ENCODE results near the gene B3GLCT.

Gene B3GLCT

GRCh38 chr13:31356991-31357390, 157.2 kb downstream of the B3GLCT start:
- DNase-seq: no peak

DNA sequence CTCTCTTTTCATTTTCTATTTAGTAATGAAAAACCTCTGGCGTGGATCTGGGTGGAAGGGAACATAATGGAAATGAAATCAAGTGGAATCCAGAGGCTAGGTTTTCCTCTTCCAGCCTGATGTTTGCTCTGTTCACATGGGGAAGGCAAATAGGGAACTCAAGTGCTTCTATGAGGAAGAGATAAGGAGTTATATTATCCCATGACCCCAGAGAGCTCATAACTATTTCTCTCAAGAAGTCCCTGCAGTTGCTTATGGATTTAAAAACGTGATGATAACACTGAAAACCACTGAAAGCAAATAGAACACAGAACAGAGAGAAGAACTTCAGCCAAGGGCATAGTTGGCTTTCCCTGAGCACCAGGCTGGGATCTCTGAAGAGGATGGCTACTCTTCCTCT, 157.8 kb downstream of the B3GLCT start:
- DNase-seq: no peak

DNA sequence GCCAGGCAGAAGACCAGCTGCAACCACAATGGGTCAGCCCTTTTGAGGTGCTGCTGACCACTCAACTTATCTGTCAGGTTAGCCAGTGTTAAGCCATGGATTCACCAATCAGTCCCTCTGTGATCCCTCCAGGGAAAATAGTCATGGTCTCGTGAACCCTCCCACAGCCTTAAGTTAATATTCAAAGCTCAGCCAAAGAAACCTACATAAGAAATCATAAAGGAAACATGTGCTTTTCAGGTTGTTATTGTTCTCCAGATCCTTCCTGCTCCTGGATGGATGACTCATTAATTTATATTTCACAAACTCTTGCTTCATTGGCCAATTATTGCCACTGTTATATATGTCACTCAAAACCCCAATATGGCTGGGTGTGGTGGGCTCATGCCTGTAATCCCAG, 161.9 kb downstream of the B3GLCT start:
- DNase-seq: no peak

DNA sequence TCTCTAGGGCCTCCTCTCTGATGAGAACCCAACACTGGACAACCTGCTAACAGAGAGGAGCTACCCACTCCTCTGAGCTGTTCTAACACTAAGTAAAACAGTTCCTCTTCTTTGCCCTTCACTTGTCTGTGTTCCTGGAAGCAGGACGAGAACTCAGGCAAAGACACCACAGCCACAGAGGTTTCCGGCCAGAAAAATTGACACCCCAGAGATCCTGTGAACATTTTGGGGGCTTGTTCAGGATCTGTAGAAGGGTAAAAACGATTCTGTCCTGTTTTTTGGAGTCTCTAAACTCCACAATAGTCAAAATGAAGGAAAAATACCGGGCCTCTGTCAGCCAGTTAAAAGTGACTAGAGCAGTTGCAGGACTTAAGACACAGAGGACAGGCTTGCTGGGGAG, 165.9 kb downstream of the B3GLCT start:
- no peak for DNase-seq

- no peak for DNase-seq
Measured at GRCh38 chr13:31367410-31367809, 167.6 kb downstream of the B3GLCT start.

- DNase-seq: no peak
Measured at GRCh38 chr13:31369213-31369612, 169.4 kb downstream of the B3GLCT start.

DNA sequence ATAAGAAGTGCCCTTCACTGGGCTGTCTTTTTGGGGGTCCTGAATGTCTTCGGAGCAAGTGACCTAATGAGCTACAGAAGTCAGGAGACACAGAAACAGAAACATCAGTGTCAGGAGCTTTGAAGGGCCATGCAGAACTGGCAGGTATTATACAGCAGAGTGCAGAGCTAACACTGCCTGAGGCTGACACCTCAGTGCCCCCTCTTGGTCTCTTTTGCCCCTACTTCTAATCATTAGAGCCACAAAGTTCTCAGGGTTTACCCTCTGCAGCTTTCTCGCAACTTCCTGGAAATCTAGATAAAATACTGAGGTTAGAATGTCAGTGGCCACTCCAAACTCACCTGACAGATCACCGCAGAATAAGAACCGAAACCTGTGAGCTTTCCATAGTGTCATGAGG, 172.7 kb downstream of the B3GLCT start:
- no peak for DNase-seq

DNA sequence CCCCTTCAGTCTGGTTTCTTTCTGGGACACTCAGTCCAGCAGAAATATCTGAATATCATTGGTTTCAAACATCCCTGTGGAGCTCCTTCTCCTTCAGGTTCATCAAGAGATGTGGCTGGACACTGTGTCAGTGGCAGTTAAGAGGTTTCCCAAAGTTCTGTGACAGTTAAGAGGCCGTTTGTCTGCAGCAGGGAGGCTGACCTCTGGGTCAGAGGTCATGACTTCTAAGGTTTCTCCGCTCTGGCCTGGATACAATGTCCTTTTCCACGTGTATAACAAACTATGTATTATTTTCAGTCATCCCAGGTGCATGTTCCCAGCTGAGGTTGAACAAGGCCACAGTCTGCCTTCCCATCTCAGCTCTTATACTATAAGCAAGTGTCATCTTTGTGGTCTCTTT, 174.9 kb downstream of the B3GLCT start:
- no peak for DNase-seq

GRCh38 chr13:31377946-31378345, 178.2 kb downstream of the B3GLCT start:
- no peak for DNase-seq

DNA sequence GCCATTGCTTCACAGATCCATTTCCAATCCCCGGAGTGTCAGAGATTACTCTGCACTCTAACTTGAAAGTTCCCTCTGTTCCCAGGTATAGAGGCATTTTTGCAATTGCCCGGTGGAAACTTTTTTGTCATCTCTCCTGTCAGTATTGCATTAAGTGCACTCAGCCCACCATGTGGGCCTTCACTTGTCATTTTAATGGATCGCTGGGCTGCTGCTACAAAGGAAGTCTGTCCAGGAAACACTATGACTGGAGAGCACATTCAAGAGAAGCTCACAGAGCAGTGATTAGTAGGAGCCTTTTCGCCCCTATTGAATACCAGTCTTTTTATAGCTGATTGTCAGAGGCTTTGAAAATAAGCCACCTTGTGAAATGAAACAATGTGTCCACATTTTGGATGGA, 180.9 kb downstream of the B3GLCT start:
- DNase-seq: no peak
